K562 (cell line): ENCODE data around the gene IL4R. TPM values are rescaled to one million over a fixed set of nuclear protein-coding genes. Genes with fewer than 3 reads are reported as not detected.
A peak's percentile ranks its signal among the peaks of the same experiment; 100 is the strongest.

Experiments used
- CREB3L1 ChIP-seq: fragments of 450-650 bp; IDR thresholded peaks from 2 replicates; pipeline ENCODE4 v1.6.1; 2014; ENCODE audit warnings: low read depth, mild to moderate bottlenecking, moderate library complexity, borderline replicate concordance
- CXXC5 ChIP-seq: fragments of 250-450 bp; sonication (Bioruptor Pico); IDR thresholded peaks from 2 replicates; pipeline ENCODE4 v1.8.0; 2022; ENCODE audit warnings: inconsistent platforms, mild to moderate bottlenecking, moderate library complexity
- IRF1 ChIP-seq: sonication (generic); formaldehyde crosslinking; IDR thresholded peaks from 2 replicates; pipeline ENCODE4 v1.8.0; 2022; ENCODE audit warnings: missing genetic modification reagents, mild to moderate bottlenecking, borderline replicate concordance
- MAX ChIP-seq: sonication (generic); formaldehyde crosslinking; IDR thresholded peaks from 2 replicates; pipeline ENCODE4 v1.9.0; 2022; ENCODE audit warnings: mild to moderate bottlenecking, missing genetic modification reagents
- MED1 ChIP-seq: sonication (generic); formaldehyde crosslinking; IDR thresholded peaks from 2 replicates; pipeline ENCODE4 v1.8.1; 2023; ENCODE audit warnings: missing genetic modification reagents, borderline replicate concordance
- USF1 ChIP-seq: sonication (generic); formaldehyde crosslinking; IDR thresholded peaks from 2 replicates; pipeline ENCODE4 v1.9.0; 2022; ENCODE audit warnings: mild to moderate bottlenecking, missing genetic modification reagents
- ZBTB17 ChIP-seq: fragments of 450-650 bp; formaldehyde crosslinking; IDR thresholded peaks from 2 replicates; pipeline ENCODE4 v1.4.0; 2020; ENCODE audit warnings: mild to moderate bottlenecking
- ZBTB9 ChIP-seq: fragments of 450-650 bp; formaldehyde crosslinking; IDR thresholded peaks from 2 replicates; pipeline ENCODE4 v1.4.0; 2020; ENCODE audit warnings: mild to moderate bottlenecking, moderate library complexity
- ZFX ChIP-seq: sonication (generic); formaldehyde crosslinking; IDR thresholded peaks from 2 replicates; pipeline ENCODE4 v1.8.0; 2022; ENCODE audit warnings: mild to moderate bottlenecking, missing genetic modification reagents, moderate library complexity
- ZNF449 ChIP-seq: fragments of 250-450 bp; sonication (Bioruptor Pico); IDR thresholded peaks from 2 replicates; pipeline ENCODE4 v1.8.0; 2022; ENCODE audit warnings: moderate library complexity, mild to moderate bottlenecking, inconsistent platforms
- ZNF511 ChIP-seq: sonication (generic); formaldehyde crosslinking; IDR thresholded peaks from 2 replicates; pipeline ENCODE4 v1.8.0; 2022; ENCODE audit warnings: mild to moderate bottlenecking, missing genetic modification reagents
- ZNF639 ChIP-seq, 2 experiments: fragments of 200-800 bp in 1 of 2; sonication (Bioruptor generic) in 1 of 2; sonication (generic) in 1 of 2; formaldehyde crosslinking in 1 of 2; IDR thresholded peaks in 1 of 2; conservative IDR thresholded peaks in 1 of 2; 2 replicates each; pipeline versions ENCODE4 v1.5.0 to v1.6.1; 2016 to 2020; ENCODE audit warnings: missing compliant biosample characterization in 1 of 2, missing genetic modification characterization in 1 of 2, missing genetic modification reagents in 1 of 2
- polyA plus RNA-seq, 8 experiments: library from polyadenylated mRNA; depleted of rRNA in 4 of 8; stranded (reverse) in 5 of 8; unstranded in 3 of 8; fragments of >200 nt; fragmentation: Nextera tagmentation in 2 of 8; fragmentation: Illumina TruSeq in 1 of 8; extraction: Ambion mirVana in 2 of 8; extraction: Trizol in 1 of 8; gene quantifications; 2 replicates each; pipeline versions ENCODE4 v1.2.1 to v1.2.3, GENCODE V29; 2011 to 2014; ENCODE audit warnings: inconsistent platforms in 1 of 8, missing spikeins in 1 of 8
- total RNA-seq, 7 experiments: library from RNA; depleted of rRNA in 6 of 7; stranded (reverse); fragments of >200 nt in 6 of 7; fragmentation: Illumina TruSeq in 2 of 7; extraction: Trizol in 2 of 7; gene quantifications; 2 replicates each; pipeline versions ENCODE4 v1.2.1 to v1.2.3, GENCODE V29; 2011 to 2021; ENCODE audit warnings: low replicate concordance in 1 of 7

The IL4R gene
- total and polyA plus RNA-seq, 9 of the 15 experiments (the other 6 are each of a cell fraction or from before 2014, with no cell fraction given), result 0.17 to 5.8 (median 3.3) TPM

- TF ChIP-seq IRF1 (CRISPR knock-in tag) (no peak), ZNF639 (CRISPR knock-in tag; conservative IDR thresholded peaks at IDR 0.05 in 1 of 2, IDR thresholded peaks at IDR 0.05 in 1 of 2) (0 out of 4 replicates have a peak, but pooled peaks of 1 of the 2 experiments have one; percentile 44), ZBTB17 (no peak), MED1 (CRISPR knock-in tag) (no peak), ZBTB9 (CRISPR knock-in tag) (peak; percentile 94), ZNF511 (CRISPR knock-in tag) (no peak), ZFX (no peak), USF1 (CRISPR knock-in tag) (peak; percentile 59), ZNF449 (CRISPR knock-in tag) (peak; percentile 59; the same call in 1 of the 2 replicates), CXXC5 (CRISPR knock-in tag) (0 out of 2 replicates have a peak, but pooled peaks have one; percentile 13), MAX (CRISPR knock-in tag) (peak; percentile 45; the same call in 1 of the 2 replicates), CREB3L1 (peak; percentile 36; the same call in 1 of the 2 replicates)
These were observed 28.0 kb upstream of the IL4R start (continued) for GRCh38 chr16:27285676-27286196.
